Measurements from ENCODE around the gene ECM2. TPM values are rescaled to one million over a fixed set of nuclear protein-coding genes. Genes with fewer than 3 reads are reported as not detected.

The ECM2 gene
- total RNA-seq, 1 donor from 2014 or later, result 10.8 TPM

DNA sequence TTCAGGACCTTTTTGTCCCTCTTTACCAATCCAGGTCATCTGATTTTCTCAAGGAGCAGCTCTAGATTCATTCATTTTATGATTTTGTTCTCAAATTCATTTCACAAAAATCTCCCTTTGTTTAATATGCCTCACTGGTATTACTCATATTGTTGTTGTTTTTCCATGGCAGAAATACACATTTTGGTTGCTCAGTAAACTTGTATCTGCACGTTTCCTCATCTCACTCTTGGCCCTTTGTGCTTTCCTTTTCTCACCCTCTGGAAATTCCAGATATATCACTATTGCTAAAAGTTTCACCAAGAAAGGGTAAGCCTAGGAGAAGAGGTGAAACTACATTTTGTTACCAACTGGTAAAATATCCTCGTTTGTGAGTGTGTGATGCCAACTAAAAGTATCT, 68.3 kb downstream of the ECM2 start:
- intact Hi-C loops (cut with DNase I), result no loop called here
- no peaks in the 10 kb centered on the region for H3K9me3 ChIP-seq
- TF ChIP-seq, protein P1, sequence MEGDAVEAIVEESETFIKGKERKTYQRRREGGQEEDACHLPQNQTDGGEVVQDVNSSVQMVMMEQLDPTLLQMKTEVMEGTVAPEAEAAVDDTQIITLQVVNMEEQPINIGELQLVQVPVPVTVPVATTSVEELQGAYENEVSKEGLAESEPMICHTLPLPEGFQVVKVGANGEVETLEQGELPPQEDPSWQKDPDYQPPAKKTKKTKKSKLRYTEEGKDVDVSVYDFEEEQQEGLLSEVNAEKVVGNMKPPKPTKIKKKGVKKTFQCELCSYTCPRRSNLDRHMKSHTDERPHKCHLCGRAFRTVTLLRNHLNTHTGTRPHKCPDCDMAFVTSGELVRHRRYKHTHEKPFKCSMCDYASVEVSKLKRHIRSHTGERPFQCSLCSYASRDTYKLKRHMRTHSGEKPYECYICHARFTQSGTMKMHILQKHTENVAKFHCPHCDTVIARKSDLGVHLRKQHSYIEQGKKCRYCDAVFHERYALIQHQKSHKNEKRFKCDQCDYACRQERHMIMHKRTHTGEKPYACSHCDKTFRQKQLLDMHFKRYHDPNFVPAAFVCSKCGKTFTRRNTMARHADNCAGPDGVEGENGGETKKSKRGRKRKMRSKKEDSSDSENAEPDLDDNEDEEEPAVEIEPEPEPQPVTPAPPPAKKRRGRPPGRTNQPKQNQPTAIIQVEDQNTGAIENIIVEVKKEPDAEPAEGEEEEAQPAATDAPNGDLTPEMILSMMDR (IDR thresholded peaks at IDR 0.05), result no peak
- TF ChIP-seq POLR2A (IDR thresholded peaks at IDR 0.05) (no peak), POLR2AphosphoS5 (IDR thresholded peaks at IDR 0.05; ENCODE audit: insufficient read depth in 1 of 2, low read depth in 1 of 2) (no peak)
- H3K4me1 ChIP-seq, result peaks cover 8% of the 10 kb centered on the region
- no peak overlapping the region for H3K27ac ChIP-seq
- no peak overlapping the region for H3K4me3 ChIP-seq
- no peaks in the 10 kb centered on the region for H3K36me3 ChIP-seq
- H3K27me3 ChIP-seq, result no peaks in the 10 kb centered on the region
- DNase-seq (ENCODE audit: extremely low spot score in 2 of 2), result no peak

DNA sequence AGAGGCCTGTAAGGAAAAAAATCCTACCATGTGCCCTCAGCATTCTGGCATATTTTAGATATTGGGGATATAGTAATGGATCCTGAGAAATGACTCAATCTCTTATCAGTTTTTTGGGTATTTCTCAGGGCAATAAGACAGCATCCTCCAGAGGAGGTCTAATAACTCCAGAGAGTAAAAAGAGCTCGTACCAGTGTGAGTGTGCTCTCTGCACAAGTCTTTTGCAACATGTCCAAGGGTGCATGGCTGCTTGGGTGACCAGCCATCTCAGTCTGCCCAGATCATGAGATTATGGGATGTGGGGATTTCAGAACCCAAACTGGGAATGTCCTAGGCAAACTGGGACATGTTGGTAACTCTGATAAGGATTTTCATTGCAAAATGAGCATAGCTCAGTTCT, 68.7 kb downstream of the ECM2 start:
- Histone ChIP-seq H3K9me3 (no peaks in the 10 kb centered on the region), H3K27ac (no peak overlapping the region), H3K4me1 (peaks cover 8% of the 10 kb centered on the region), H3K36me3 (no peaks in the 10 kb centered on the region), H3K27me3 (no peaks in the 10 kb centered on the region), H3K4me3 (no peak overlapping the region)
- TF ChIP-seq POLR2AphosphoS5 (IDR thresholded peaks at IDR 0.05; ENCODE audit: insufficient read depth in 1 of 2, low read depth in 1 of 2) (no peak), POLR2A (IDR thresholded peaks at IDR 0.05) (no peak)
- TF ChIP-seq, protein P1 (IDR thresholded peaks at IDR 0.05), result no peak
- intact Hi-C loops (cut with DNase I), result no loop called here
- no peak for DNase-seq (ENCODE audit: extremely low spot score in 2 of 2)

DNA sequence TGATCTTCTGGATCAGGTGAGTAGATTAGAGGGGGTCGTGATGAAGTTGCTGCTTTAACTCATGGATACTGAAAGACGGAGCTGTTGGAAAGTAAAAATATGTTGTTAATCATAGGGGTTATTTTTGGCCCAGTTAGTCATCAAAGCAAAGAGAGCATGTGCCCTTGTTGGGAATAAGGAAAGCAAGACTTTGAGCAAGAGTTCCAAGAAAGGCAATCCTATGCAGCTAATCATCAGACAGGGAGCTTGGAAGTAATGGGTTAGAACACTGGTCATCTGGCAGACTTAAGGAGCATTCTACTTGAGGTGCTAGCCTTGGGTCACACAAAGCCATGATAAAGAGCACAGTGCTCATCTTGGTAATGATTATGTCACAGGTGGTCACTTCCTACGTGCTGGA, 71.8 kb downstream of the ECM2 start:
- DNase-seq (ENCODE audit: extremely low spot score in 2 of 2), result no peak
- peaks cover 8% of the 10 kb centered on the region for H3K4me1 ChIP-seq
- no peak overlapping the region for H3K4me3 ChIP-seq
- H3K27ac ChIP-seq, result peak overlapping the region; percentile 69
- no peaks in the 10 kb centered on the region for H3K36me3 ChIP-seq
- TF ChIP-seq POLR2AphosphoS5 (IDR thresholded peaks at IDR 0.05; ENCODE audit: insufficient read depth in 1 of 2, low read depth in 1 of 2), result peak in 1 of 2 donors; percentile 16
- no peak for TF ChIP-seq POLR2A (IDR thresholded peaks at IDR 0.05)
- intact Hi-C loops (cut with DNase I), result no loop called here
- H3K27me3 ChIP-seq, result no peaks in the 10 kb centered on the region
- no peaks in the 10 kb centered on the region for H3K9me3 ChIP-seq

DNA sequence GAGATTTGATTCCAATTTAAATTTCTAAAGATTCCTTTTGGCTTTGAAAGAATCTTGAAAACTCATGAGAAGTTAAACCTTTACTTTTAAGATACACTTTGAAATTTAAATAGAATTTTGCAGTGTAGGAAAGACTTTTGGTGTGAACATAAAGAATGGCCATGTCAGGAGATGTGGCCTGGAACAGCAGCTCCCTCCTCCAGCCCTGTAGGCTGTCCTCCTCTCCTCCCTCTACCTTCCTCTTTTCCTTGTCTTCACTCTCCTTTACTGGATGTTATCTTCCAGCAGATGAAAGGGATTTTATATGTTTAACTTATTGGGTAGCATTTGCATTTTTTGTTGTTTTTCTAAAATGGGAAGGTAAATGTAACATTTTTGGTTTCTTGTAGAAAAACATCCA, 72.4 kb downstream of the ECM2 start:
- Histone ChIP-seq H3K9me3 (no peaks in the 10 kb centered on the region), H3K36me3 (no peaks in the 10 kb centered on the region), H3K27ac (peak overlapping the region; percentile 53), H3K4me1 (peaks cover 8% of the 10 kb centered on the region), H3K27me3 (no peaks in the 10 kb centered on the region), H3K4me3 (no peak overlapping the region)
- intact Hi-C loops (cut with DNase I), result no loop called here
- no peak for DNase-seq (ENCODE audit: extremely low spot score in 2 of 2)
- TF ChIP-seq POLR2AphosphoS5 (IDR thresholded peaks at IDR 0.05; ENCODE audit: insufficient read depth in 1 of 2, low read depth in 1 of 2) (no peak), POLR2A (IDR thresholded peaks at IDR 0.05) (no peak)
- TF ChIP-seq, protein P1 (IDR thresholded peaks at IDR 0.05), result no peak

DNA sequence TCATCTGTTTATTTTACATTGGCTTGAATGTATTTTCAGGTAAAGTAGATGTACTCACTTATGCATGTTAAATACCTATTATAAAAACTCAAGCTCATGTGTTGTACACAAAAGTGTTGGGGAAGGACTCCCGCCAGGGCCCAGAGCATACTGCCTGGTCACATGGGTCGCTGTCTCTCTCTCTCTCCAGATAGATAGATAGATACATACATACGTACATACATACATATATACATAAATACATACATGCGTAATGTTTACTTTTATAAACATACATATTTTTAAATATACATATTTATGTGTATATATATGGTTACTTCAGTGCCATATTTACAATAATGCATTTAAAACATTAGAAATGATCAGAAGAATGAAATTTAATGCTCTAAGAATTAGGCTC, 78.2 kb downstream of the ECM2 start:
- Histone ChIP-seq H3K27ac (no peak overlapping the region), H3K9me3 (no peaks in the 10 kb centered on the region), H3K36me3 (no peaks in the 10 kb centered on the region)

DNA sequence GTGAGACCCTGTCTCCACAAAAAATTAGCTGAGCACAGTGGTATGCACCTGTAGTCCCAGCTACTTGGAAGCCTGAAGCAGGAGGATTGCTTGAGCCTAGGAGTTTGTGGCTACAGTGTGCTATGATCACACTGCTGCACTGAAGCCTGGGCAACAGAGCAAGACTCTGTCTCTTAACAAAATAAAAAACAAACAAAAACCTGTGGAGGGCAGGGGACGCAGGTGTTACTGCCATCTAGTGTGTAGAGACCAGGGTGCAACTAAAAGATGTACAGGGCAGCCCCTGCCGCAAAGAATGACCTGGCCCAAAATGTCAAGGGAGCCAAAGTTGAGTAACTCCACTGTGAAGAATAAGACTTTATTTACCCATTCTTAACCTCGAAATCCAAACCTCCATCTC, 80.6 kb downstream of the ECM2 start:
- Histone ChIP-seq H3K27ac (no peak overlapping the region), H3K4me1 (no peaks in the 10 kb centered on the region), H3K4me3 (no peak overlapping the region), H3K36me3 (no peaks in the 10 kb centered on the region), H3K9me3 (no peaks in the 10 kb centered on the region), H3K27me3 (no peaks in the 10 kb centered on the region)
- DNase-seq (ENCODE audit: extremely low spot score in 2 of 2), result no peak
- intact Hi-C loops (cut with DNase I), result no loop called here
- TF ChIP-seq, protein P1 (IDR thresholded peaks at IDR 0.05), result no peak
- TF ChIP-seq POLR2A (IDR thresholded peaks at IDR 0.05) (no peak), POLR2AphosphoS5 (IDR thresholded peaks at IDR 0.05; ENCODE audit: insufficient read depth in 1 of 2, low read depth in 1 of 2) (no peak)

More for the DNA sequence above, 78.2 kb downstream of the ECM2 start:
- DNase-seq (ENCODE audit: extremely low spot score in 2 of 2), result no peak
- H3K4me1 ChIP-seq, result no peaks in the 10 kb centered on the region
- no peaks in the 10 kb centered on the region for H3K27me3 ChIP-seq
- intact Hi-C loops (cut with DNase I), result no loop called here
- no peak overlapping the region for H3K4me3 ChIP-seq
- TF ChIP-seq POLR2A (IDR thresholded peaks at IDR 0.05), result no peak
- no peak for TF ChIP-seq POLR2AphosphoS5 (IDR thresholded peaks at IDR 0.05; ENCODE audit: insufficient read depth in 1 of 2, low read depth in 1 of 2)
